Brain microvascular endothelial cell (primary cell): ENCODE measurements around the gene MAML2.

ENCODE experiments used
- DNase-seq: peaks from one replicate; pipeline ENCODE4 v3.0.0-alpha.2; 2020
- H3K27ac ChIP-seq: fragments of 250-450 bp; sonication (Bioruptor Pico); 2 replicates; pipeline ENCODE4 v1.5.1; 2020; ENCODE audit warnings: mild to moderate bottlenecking, moderate library complexity
- H3K27me3 ChIP-seq: fragments of 250-450 bp; sonication (Bioruptor Pico); replicated peaks from 2 replicates; pipeline ENCODE4 v1.5.1; 2020; ENCODE audit warnings: mild to moderate bottlenecking
- H3K36me3 ChIP-seq: fragments of 250-450 bp; sonication (Bioruptor Pico); replicated peaks from 2 replicates; pipeline ENCODE4 v1.5.1; 2020; ENCODE audit warnings: mild to moderate bottlenecking
- H3K4me3 ChIP-seq: 2 replicates; pipeline ENCODE4 v1.5.1; 2011; ENCODE audit warnings: low read depth, mild to moderate bottlenecking, control low read depth, low read length, moderate library complexity
- in situ Hi-C: cut with HindIII; loops from 2 replicates; pipeline ENCODE4 v1.10.0; 2017; ENCODE audit warnings: low sequenced_read_pairs, low pct_ligation_motif_present
- TF ChIP-seq, protein P1 (sequence below): IDR thresholded peaks from 2 replicates; pipeline ENCODE4 v1.5.1; 2011; ENCODE audit warnings: low read depth, mild to moderate bottlenecking, moderate library complexity, low read length, control low read depth, inconsistent platforms; ENCODE audit errors: missing control alignments

MAML2 gene

DNA sequence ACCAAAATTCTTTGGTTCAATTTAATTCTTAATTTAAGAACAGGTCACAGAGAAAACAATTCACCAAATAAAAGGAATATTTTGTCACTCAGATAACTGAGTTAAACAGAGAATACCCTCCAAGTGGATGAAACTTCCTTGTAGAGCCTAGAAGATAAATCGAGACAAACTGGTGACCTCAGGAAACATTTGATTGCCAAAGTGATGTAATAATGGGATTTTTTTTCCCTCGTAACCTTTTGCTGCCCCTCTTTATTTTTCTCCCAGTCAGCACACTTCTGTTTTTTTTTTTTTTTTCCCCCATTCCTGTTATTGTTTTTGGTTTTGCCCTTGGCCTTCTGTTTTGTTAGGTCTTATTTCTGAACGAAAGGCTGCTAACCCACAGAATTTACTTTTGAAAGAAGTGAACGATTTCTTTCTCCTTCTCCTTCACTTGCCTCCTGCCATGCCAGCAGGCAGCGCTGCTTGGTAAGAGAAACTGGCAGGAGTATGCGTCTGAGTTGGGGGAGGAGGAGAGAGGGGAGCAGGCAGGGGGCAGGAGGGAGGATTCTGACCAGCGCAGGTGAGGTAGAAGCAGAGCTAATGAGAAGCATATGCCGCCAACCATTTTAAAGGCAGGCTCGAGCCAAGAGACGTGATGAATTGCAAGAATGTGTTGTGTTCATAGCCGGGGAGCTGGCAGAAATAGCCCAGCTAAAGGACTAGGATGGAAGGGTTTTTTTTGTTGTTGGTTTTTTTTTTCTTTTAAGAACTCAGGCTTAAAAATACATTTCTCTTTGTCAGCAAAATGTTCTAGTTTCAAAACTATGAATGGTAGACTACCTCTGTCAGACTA lies 297.2 kb downstream of the MAML2 start:
- in situ Hi-C loops: no loop called here
- Histone ChIP-seq H3K27ac (peak overlapping the region; percentile 57), H3K4me3 (no peak overlapping the region), H3K36me3 (no peaks in the 10 kb centered on the region), H3K27me3 (no peaks in the 10 kb centered on the region)
- peak; percentile 43 for DNase-seq
- TF ChIP-seq, protein P1, sequence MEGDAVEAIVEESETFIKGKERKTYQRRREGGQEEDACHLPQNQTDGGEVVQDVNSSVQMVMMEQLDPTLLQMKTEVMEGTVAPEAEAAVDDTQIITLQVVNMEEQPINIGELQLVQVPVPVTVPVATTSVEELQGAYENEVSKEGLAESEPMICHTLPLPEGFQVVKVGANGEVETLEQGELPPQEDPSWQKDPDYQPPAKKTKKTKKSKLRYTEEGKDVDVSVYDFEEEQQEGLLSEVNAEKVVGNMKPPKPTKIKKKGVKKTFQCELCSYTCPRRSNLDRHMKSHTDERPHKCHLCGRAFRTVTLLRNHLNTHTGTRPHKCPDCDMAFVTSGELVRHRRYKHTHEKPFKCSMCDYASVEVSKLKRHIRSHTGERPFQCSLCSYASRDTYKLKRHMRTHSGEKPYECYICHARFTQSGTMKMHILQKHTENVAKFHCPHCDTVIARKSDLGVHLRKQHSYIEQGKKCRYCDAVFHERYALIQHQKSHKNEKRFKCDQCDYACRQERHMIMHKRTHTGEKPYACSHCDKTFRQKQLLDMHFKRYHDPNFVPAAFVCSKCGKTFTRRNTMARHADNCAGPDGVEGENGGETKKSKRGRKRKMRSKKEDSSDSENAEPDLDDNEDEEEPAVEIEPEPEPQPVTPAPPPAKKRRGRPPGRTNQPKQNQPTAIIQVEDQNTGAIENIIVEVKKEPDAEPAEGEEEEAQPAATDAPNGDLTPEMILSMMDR: peak; percentile 55

DNA sequence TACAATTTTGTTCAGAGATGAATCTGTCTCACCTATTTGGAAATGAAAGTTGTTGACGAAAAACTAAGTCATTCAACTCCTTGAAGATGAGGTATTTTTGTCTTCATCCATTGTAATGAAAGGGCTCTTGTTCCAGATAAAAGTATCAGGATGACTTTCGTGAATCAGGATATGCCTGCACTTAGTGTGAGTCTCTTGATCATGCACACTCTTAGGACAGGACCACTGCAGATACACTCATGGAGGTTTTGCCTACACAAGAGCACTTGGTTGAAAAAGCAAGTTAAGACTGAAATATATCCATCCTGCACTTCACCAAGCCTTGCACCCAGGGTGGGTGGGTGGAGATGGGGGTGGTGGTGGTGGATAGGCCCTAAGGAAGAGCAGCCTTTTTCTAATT lies 298.2 kb downstream of the MAML2 start:
- TF ChIP-seq, protein P1: no peak
- DNase-seq: no peak
- no peaks in the 10 kb centered on the region for H3K36me3 ChIP-seq
- in situ Hi-C loops: no loop called here
- no peak overlapping the region for H3K4me3 ChIP-seq
- H3K27ac ChIP-seq: no peak overlapping the region
- no peaks in the 10 kb centered on the region for H3K27me3 ChIP-seq

DNA sequence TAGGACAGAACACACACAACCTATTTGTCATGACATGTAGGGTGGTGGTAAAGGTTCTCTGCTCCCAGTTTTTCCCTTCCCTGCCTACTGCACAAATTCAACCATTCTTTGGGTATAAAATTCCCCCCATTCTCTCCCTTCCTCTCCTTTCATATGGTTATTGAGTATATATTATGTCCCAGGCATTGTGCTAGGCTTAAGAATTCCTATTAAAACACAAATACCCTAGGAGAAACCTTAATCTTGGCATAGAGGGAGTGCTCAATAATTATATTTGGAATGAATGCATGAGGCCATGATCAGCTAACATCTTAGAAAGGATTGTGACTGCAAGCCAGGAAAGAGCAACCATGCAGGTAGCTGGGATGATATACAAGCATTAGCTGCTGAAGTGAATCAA lies 298.7 kb downstream of the MAML2 start:
- TF ChIP-seq, protein P1: no peak
- in situ Hi-C loops: no loop called here
- H3K36me3 ChIP-seq: no peaks in the 10 kb centered on the region
- H3K27me3 ChIP-seq: no peaks in the 10 kb centered on the region
- no peak for DNase-seq
- no peak overlapping the region for H3K27ac ChIP-seq
- no peak overlapping the region for H3K4me3 ChIP-seq

DNA sequence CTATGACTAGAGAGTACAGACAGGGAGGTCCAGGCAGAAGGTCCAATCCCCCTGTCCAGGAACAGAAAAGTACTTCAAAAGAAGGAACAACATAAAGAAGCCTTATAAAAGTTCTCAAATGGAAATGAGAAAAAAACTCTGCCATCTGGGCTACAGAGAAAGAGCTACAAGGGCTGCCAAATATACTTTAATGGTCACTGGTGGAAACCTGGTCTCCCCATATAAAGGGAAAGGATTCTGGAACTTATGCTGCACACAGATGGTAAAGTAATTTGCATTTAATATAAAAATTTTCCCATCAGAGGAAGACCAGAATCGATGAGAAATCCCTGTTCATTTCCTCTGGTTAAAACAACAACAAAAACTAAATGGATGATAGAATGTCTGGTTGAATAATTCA lies 299.7 kb downstream of the MAML2 start:
- H3K27me3 ChIP-seq: no peaks in the 10 kb centered on the region
- in situ Hi-C loops: no loop called here
- TF ChIP-seq, protein P1: no peak
- H3K27ac ChIP-seq: no peak overlapping the region
- no peaks in the 10 kb centered on the region for H3K36me3 ChIP-seq
- no peak overlapping the region for H3K4me3 ChIP-seq
- no peak for DNase-seq

DNA sequence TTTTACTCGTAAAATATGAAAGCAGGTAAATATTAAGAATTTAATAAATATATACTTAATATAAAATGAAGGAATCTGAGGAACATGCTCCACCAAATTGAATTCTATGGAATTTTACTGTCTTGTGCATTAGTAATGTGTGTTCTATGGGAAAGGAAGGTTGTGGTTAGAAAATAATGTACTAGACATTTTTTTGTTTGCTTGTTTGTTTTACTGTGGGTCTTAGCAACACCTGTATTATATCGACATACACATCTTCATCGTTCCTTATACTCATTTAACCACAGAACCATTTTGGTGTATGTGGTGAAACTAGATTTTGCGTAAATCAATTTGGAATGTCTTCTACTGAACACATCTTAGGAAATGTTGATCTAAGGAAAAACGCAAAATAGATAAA lies 304.9 kb downstream of the MAML2 start:
- DNase-seq: no peak
- Histone ChIP-seq H3K27ac (no peak overlapping the region), H3K27me3 (no peaks in the 10 kb centered on the region), H3K4me3 (no peak overlapping the region), H3K36me3 (no peaks in the 10 kb centered on the region)
- TF ChIP-seq, protein P1: no peak
- in situ Hi-C loops: no loop called here
